HG02884 (cell line): Measurements from ENCODE around the gene CARNS1.

Source experiments
- ATAC-seq: cut with Tn5 transposase; IDR thresholded peaks from one replicate; pipeline ENCODE4 v1.9.1; 2021; ENCODE audit warnings: mild to moderate bottlenecking, moderate library complexity; ENCODE audit not compliant: unreplicated experiment

Gene CARNS1

DNA sequence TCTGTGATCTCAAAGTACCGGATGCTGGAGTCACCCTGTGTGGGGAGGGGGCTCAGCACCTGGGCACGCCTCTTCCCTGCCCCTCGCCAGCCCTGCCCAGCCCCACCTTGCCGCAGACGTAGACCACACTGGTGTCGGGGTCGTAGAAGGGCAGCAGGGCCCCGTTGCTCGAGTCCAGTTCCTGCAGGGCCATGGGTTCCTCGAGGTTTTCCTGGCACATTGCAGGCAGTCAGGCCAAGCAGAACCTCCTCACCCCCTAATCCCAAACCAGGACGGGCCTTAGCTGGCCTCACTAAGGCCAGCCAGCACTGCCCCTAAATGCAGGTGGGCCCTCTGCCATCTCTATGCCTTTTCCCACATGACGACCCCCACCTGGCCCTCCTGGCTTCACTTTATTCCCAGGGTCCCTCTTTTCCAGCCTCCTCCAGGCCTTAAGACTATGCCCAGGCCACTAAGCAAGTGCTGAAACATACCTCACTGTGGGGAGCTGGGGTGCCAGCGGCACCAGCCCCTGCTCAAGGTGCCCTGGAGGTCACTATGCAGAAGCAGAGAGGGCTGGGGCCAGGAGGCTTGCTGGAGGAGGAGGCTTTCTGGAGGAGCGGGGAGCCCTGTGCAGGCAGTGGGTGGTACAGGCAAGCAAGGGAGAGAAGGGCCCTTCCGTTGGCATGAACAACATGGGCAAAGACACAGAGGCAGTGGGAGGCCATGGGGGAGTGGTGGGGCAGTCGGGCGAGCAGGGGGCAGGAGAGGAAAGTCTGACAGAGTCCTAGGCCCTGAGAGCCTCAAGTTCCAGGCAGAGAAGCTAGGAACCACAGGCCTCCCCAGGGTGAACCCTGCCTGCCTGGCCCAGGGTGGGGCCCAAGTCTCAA lies 25.0 kb downstream of the CARNS1 start:
- ATAC-seq = no peak

DNA sequence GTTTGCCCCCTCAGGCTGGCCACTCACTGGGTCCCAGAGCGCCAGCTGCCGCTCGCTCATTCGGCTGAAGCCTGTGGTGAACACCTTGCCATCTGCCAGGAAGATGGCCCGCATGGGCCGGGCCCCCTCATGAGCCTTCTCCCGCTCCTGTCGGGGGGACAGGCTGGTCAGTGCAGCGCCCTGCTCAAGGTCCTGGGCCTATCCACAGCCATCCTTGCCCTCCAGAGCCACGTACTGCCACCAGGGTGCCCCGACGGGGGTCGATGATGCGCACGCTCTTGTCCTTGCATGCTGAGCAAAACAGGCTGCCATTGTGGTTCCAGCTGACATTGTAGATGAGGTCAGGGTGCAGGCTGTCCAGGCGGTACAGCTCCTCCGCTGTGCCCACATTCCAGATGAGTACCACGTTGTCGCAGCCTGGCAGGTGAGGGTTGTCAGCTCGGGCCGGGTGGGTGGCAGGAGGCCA lies 25.7 kb downstream of the CARNS1 start:
- no peak for ATAC-seq

DNA sequence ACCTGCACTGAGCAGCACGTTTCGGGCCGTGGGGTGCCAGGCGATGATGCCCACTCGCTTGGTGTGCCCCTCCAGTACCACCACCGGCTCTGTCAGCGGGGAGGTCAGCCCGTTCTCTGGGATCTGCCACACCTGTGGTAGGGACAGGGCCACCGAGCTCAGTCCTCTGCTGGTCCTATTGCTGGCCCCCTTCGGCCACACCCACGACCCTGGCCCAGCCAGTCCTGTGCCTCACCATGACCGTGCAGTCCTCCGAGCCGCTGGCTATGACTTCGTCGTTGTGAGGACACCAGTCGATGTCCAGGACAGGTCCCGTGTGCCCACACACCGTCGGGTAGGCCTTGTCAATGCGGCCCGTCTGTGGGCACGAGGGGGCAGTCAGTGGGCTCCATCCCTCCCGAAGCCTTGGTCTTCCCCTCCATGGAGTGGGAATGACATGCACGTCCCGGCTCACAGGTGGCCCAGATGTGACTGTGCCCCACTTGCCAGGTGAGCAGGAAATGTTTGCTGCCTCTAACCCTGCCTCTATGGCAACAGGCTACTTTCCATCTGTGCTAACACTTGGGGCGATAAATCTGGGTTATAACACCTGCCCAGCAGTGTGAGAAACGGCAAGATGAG lies 26.4 kb downstream of the CARNS1 start:
- ATAC-seq = no peak

DNA sequence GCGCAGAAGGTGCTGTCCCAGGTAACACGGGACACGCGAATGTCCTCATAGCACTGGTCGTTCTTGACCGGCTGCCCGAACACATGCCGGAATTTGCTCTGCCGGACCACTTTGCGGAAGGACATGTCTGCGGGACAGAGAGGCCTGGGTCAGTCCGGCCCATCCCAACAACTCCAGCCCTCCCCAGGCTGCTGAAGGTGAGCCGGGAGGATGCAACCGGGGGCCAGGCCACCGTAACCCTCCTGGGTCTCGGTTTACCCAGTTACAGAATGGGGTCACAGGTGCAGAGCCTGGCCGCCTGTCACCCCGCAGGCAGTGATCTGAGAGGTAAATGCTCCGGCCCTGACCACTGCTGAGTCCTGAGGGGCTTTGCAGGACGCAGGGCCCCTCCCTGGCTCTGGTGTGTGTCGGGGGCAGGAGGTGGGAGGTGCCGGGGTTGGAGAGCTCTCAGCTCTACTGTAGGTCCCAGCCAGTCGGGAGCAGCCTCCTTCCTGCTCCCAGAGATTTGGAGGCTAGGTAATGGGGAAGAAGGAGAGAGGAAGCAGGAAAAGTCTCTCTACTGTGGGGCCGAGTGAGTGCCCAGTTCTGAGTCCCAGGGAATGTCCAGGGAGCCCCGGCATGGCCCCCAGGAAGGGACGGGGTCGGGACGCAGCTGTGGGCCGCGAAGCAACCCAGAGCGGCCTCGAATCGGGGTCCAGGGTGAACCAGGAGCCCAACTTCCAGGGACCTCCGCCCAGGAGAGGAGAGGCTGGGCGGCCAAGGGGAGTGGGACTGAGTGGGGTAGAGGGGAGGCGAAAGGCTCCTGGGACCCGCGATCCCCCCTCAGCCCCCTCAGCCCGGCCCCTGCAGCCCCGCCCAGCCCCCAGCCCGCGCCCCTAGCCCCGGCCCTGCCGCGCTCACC lies 27.3 kb downstream of the CARNS1 start:
- no peak for ATAC-seq

DNA sequence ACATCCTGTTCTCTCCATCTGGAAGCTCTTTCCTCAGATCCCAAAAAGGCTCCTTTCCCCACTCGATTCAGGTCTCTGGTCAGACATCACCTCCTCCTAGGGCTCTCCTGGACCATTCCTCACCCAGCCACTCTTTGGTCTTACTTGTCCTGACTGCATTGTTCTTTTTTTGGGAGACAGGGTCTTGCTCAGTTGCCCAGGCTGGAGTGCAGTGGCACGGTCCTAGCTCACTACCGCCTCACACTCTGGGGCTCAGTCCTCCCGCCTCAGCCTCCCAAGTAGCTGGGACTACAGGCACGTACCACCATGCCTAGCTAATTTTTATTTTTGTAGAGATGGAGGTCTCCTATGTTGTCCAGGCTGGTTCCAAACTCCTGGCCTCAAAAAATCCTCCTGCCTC lies 30.0 kb downstream of the CARNS1 start:
- no peak for ATAC-seq

DNA sequence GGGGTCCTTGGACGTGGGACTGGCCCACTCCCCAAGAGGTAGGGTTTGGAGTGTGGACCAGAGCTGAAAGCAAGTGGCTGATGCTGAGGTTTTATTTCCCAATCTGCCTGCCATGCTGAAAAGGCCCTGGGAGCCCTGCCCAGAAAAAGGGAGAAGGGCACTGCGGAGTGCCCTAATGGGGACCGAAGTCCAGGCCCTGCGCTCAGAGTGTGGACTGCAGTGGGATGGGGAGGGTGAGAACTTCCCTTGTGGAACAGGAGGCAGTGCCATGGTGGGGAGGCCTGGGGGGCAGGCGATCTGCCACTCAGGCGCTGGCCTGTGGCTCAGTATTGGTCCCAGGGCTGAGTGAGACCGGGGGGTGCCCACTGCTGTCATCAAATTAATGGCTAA lies 32.7 kb downstream of the CARNS1 start:
- no peak for ATAC-seq

DNA sequence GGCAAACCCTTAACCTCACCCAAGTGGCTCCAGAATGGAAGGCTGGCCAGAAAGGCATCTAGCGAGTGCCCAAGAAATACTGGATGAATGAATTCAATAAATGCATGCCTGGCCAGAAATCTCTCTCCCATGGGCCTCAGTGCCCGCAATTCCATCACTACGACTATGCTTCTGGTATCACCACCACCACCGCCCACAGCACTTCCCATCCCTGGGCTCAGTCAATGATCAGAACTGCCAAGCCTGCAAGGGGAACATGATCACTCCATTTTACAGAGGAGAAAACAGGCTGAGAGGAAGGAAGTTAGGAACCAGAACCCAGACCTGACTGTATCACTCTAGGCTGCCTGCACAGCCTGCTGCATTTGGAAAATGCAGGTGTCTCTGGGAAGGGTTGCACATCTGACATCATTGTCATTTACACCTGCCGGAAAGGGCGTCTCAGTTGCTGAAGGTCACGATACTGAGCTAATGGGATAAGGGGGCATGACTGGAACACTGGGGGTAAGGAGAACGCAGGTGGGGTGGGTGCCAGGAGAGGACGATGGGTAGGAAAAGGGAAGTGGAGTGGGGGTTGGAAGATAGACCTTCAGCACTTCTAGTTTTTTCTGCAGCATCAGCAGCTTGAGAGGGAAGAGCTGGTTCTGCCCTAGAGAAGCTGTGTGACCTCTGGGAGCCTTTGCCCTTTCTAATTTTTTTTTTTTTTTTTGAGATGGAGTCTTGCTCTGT lies 33.8 kb downstream of the CARNS1 start:
- no peak for ATAC-seq

DNA sequence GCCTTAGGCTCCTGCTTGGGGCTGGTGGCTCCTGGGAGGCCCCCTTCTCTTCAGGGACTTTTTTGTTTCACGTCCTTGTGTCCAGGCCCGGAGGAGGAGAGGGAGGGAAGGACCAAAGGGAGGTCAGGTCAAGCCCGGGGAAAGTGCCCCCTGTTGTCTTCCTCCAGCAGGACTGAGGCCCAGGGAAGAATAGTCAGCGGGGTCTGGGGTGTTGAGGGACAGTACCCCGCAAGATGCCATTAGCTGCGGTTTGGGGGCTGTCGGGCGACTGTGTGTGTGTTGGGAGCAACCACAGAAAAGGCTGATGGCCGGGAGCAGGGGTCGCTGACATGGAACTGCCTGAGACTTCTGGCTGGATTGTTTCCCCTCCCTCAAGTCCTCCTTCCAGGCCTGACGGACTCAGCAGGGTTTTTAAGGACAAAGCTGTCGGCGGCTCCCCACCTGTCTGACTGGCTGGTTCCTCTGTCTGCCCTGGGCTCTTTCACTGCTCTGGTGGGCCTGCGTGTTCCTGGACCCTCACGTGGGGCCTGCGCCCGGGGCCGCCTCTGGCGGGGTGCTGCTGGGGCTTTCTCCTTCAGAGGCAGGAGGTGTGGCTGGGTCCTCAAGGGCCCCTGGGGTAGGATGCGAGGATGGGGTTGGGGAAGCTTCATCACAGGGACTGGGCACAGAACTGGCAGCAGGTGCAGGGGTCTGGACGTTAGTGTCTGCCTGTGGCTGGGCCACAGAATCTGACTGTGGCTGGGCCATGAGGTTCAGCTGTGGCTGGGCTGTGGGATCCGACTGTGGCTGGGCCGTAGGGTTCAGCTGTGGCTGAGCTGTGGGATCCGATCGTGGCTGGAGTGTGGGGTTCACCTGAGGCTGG lies 35.5 kb downstream of the CARNS1 start:
- ATAC-seq = no peak

DNA sequence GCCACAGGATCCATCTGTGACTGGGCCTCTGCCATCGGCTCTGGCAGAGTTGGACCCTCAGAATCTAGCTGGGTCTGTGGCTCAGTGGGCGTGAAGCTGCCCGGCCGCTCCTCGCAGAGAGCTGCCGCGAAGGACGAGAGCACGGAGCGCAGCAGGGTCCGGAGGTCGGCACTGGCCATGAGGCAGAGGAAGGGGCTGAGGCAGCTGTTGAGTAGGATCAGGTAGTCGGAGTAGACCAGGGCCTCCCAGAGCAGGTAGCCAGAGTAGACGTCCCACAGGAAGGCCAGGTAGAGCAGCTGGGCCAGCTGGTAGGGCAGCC lies 36.1 kb downstream of the CARNS1 start:
- ATAC-seq = no peak

DNA sequence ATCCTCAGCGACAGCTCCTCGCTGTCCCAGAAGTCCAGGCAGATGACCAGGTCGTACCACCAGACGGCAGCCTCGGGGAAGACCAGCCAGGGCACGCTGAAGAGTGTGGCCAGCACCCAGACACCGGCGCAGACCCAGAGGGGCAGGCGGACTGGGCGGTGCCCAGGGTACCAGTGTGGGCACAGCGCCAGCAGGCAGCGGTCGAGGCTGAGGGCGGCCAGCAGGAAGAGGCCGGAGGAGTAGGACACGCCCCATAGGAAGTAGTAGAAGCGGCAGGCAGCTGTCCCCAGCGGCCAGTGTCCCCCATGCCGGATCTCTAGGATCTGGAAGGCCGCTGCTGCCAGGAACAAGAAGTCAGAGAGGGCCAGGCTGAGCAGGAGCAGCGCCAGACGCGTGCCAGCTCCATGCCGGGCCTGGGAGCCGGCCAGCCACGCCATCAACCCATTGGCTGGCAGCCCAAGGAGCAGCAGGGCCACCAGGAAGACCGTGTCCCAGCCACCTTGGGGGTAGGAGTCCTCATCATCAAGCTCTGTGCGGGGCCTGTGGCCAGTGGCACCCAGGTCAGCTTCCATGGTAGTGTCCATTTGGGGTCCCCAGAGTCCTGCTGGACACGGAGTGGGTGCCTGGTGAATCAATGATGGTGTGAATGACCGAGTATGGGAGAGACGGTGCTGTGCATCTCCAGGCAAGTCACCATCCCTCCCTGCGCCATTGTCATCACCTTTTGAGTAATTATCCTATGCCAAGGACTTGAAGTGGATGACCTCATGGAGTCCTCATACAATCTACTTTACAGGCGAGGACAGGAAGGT lies 36.9 kb downstream of the CARNS1 start, which contains the start of gene GPR152:
Gene GPR152 (minus strand): TSS at position 589 of the 812 bp plus-strand sequence. CDS start 5 bp downstream, at position 584.
- no peak for ATAC-seq

DNA sequence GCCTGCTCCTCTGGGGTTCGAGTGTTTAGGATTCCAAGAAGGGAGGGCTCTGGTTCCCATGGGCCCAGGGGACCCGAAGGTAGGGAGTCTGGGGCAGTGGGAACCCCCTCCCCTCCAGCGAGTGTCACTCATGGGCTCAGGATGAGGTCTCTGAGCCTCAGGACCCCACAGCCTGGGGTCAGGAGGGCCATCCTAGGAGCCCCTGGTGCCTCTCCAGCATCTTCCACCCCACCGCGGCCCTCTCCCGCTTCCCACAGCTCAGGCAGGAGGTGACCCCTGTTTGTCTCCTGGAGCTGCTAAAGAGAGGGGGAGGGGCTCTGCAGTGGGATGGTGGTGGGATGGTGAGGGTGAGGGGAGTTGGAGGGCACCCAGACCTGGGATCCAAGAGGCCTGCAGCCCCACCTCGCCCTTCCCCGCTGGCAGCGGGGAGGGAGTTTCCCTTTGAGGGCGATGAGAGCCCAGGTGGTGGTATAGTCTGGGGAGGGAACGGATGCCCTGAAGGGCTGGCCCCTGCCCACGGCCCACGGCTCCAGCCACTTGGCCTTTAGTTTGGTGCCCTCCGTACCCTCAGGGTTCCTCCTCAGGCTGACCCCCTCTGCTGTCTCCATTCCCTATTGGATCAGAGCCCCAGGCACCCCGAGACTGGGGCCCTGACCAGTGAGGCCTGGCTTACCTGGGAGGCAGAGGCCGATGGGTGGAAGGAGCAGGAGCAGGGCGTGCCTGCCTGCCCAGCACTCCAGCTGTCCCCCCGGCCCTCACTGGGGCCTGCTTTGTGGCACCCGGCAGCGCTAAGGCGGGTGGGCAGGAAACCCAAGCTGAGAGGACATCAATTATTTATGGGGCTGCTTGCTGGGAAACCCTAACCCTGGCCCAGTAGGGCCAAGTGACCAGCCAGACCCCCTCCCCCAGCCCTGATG lies 38.6 kb downstream of the CARNS1 start:
- ATAC-seq = no peak

DNA sequence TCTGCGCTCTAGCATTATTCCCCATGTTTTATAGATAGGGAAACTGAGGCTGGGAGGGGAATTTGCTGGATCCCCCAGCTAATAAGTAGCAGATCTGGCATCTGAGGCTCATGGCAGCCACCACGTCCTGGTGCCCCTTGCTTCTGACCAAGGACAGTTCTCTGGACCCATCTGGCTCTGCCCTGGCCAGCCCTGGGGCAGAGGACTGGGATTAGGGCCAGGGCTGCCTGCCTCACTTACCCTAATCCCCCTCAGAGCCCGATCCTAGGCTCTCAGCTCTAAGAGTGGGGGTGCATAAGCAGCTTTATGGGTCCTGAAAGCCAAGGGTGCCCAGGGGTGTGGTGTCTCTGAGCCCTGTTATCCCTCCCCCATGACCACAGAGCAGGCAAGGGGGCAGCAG lies 39.6 kb downstream of the CARNS1 start, which contains the start of gene CABP4:
Gene CABP4 (plus strand): TSS at position 301 of the 400 bp plus-strand sequence. CDS start 70 bp downstream, at position 371.
- no peak for ATAC-seq

DNA sequence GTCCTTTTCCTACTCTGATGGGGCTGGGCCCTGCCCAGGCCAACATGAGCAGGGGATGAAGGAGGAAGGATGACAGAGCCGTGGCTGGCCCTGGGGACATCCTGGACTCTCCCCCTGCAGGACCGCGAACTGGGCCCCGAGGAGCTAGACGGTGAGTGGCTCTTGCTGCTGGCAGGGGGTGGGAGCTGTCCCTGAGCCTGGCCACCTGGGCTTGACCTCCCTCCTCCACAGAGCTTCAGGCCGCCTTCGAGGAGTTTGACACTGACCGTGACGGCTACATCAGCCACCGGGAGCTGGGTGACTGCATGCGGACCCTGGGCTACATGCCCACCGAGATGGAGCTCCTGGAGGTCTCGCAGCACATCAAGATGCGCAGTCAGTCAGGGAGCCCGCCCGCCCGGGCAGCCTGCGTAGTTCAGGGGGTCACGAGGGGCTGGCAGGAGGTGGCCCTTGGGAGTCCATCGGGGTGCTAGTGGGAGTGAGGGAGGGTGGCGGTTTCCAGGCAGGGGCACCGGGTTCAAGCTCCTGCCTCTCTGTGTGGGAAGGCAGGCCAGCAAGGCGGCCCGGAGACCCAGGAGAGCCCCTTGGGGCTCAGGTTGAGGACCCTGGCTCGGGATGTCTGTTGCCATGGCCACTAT lies 40.7 kb downstream of the CARNS1 start:
- ATAC-seq = no peak

DNA sequence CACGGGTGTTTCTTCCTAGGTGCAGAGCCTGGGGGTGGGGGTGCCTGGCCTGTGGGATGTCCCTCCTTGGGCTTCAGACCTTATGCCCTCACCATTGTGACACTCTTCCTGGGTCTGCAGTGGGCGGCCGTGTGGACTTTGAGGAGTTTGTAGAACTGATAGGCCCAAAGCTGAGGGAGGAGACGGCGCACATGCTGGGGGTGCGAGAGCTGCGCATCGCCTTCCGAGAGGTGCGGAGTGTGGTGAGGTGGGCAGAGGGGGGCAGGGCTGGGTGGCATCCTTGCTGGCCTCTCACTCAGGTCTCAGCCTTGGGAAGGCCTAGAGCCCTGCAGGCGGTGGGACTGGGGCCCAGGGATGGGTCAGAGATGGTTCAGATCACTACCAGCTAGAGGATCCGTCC lies 42.0 kb downstream of the CARNS1 start:
- ATAC-seq = no peak

DNA sequence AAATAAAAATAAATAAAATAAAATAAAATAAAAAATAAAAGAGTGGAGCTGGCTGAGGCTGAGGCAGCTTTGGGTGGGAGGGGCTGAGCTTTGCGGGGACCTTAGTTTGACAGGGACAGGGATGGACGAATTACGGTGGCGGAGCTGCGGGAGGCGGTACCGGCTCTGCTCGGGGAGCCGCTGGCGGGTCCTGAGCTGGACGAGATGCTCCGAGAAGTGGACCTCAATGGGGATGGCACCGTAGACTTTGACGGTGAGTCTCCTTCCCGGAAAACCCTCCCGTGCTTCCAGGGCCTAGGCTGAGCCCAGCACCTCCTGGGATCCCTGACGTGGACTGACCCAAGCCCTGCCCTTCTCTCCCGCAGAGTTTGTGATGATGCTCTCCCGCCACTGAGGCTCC lies 42.8 kb downstream of the CARNS1 start:
- no peak for ATAC-seq

DNA sequence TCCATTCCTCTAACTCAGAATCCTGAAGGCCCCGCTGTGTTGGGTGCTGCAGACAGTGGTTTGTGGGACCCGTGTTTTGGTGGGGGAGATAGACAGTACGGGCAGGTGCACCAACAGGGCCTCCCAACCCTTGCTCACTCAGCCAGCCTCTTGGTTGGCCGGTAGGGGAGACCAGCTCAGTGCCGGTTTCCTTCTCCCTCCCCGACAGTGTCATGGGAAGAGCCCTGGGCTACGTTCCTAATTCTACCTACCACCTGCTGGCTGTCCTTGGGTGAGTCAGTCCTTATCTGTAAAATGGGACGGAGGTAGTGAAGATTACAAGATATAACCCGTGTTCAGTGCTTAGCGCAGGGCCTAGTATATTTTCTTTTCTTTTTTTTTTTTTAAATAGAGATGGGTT lies 47.7 kb downstream of the CARNS1 start:
- no peak for ATAC-seq

DNA sequence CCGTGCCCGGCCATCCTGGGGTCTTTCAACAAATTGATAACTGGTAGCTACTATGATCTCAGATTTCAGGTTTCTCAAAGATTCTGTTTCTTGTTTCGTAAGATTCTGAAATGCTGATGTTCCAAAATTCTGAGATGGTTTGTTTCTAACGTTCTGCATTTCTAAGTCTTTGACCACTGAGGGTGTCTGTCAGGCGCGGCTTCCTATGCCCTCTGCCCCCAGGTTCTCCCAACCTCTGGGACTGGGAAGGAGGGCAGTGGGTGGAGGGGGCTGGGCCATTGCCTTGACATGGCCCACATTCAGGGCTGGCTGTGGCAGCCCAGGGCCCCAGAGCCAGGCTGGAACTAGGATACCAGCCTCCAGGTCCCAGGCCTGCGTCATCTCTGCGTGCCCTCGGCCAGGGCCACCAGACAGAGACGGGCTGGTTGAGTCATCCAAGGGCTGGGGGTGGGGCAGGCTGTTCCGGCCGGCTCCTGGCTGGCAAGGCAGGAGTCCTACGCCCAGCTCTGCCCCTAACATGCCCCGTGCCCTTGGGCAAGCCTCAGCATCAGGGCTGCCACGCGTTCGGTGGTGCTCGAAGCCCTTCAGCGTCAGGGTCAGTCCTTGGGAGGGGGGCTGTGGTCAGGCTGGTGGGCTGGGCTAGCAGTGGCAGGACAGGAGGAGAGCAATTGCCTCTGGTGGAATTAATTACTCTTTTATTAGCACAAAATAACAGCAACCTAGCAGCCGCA lies 48.4 kb downstream of the CARNS1 start:
- no peak for ATAC-seq
